Esophagus squamous epithelium (tissue), 4 donors: ENCODE results near the gene SLC1A2.

Source experiments
- POLR2A ChIP-seq, 4 donors: fragments of 450-650 bp; IDR thresholded peaks; one replicate each; pipeline ENCODE4 v1.6.1; 2017; ENCODE audit warnings: antibody characterized with exemption in 4 of 4, mild to moderate bottlenecking in 4 of 4, moderate library complexity in 3 of 4
- TF ChIP-seq, protein P1 (sequence below), 6 experiments: fragments of 450-650 bp in 4 of 6; fragments of 200-600 bp in 2 of 6; sonication (generic) in 2 of 6; IDR thresholded peaks; one replicate each; pipeline ENCODE4 v1.5.1; 2016 to 2019; ENCODE audit warnings: antibody characterized with exemption in 6 of 6, mild to moderate bottlenecking in 4 of 6, moderate library complexity in 4 of 6

DNA sequence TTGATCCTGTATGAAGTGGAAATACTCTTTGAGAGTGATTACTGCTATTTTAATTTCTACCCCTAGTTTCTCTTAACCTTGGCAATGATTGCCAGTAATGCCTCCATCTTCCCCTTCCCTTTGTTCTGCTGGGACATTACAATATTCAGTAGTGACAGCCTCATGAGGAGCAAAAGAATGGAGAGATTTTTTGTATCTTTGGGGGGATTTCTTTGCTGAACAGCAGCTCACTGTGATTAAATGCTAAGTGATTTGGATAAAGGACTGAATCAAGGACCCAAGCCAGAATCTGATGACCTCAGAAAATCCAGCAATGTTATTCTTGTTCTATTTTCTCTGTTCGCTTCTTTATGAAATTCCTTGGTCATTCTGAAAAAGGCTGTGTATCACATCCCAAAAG, 7.0 kb upstream of the SLC1A2 start:
- TF ChIP-seq POLR2A (IDR thresholded peaks at IDR 0.05) = no peak
- TF ChIP-seq, protein P1, sequence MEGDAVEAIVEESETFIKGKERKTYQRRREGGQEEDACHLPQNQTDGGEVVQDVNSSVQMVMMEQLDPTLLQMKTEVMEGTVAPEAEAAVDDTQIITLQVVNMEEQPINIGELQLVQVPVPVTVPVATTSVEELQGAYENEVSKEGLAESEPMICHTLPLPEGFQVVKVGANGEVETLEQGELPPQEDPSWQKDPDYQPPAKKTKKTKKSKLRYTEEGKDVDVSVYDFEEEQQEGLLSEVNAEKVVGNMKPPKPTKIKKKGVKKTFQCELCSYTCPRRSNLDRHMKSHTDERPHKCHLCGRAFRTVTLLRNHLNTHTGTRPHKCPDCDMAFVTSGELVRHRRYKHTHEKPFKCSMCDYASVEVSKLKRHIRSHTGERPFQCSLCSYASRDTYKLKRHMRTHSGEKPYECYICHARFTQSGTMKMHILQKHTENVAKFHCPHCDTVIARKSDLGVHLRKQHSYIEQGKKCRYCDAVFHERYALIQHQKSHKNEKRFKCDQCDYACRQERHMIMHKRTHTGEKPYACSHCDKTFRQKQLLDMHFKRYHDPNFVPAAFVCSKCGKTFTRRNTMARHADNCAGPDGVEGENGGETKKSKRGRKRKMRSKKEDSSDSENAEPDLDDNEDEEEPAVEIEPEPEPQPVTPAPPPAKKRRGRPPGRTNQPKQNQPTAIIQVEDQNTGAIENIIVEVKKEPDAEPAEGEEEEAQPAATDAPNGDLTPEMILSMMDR (IDR thresholded peaks at IDR 0.05) = no peak
